Hepatic stellate cell (primary cell): Measurements from ENCODE around the gene CC2D1A.
A peak's percentile ranks its signal among the peaks of the same experiment; 100 is the strongest.

ENCODE experiments used
- DNase-seq: peaks from one replicate; pipeline ENCODE4 v3.0.0; 2011; ENCODE audit warnings: low spot score

The CC2D1A gene

DNA sequence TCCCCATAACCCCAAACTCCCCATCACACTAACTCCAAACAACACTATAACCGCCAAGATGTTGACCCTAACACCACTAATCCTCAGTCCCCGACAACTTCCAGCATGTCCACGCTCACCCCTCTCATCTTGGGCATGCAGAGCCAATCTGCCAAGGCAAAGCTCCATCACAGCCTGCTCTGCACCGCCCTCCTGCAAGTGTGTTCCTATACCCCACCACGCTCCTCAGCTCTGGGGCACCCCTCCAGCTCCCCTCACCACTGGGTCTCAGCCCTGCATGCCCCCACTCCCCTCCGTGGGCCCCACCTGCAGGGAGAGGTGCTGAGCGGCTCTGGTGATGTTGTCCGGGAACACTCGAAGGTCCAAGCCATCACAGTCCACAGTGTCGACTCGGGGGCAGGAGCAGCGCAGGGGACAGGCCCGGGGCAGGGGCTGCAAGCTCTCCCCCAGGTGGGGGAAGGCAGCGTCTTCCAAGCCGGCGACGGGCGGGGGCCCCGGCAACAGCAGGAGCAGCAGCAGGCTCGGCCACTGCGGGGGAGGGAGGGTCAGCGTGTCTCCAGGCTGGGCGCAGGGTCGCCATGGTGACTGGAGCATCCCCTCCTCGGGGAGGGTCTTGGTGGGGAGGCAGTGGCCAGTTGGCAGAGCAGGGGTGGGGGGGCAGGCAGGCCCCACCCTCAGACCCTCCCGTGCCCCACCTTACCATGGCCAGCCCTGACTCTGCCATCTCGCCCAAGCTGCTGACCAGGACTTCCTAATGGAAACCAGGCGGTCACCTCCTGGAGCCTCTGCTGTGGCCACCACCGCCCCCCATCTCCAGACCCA lies 31.7 kb downstream of the CC2D1A start:
- no peak for DNase-seq

- peak; percentile 91 for DNase-seq
Observed at GRCh38 chr19:13938301-13939064, 32.5 kb downstream of the CC2D1A start, which contains the start of gene PODNL1. TSS of gene PODNL1 (minus strand) at chr19:13938417. CDS start at chr19:13938181, 236 bp downstream.

DNA sequence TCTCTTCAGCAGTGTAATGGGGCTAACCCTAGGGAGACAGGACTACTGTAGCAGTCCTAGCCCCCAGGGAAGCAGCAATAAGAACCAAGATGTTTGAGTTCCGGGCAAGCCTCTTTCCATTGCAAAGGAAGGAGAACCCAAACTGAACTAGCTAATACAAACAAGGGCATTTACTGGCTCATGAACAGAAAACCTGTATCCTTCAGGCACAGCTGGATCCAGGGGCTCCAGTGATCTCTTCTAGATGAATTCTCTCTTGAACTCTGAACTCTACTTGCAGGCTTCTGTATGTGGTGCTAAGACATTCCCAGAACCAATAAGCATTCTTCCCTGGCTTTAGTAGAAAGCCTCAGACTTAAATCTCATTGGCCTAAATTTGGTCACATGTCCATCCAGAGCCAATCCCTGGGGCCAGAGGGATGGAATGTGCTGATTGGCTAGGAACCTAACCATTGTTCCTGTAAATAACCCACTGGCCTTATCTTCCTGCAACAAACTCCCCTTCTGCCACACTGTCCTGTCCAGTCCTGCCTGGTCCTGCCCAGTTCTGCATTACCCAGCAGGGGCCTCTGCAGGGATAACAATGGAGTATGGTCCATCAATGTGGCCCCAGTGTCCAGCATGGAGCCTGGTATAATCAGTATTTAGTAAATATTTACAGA lies 36.2 kb downstream of the CC2D1A start:
- no peak for DNase-seq

- DNase-seq = no peak
Observed at GRCh38 chr19:13946414-13946813, 40.4 kb downstream of the CC2D1A start.

DNA sequence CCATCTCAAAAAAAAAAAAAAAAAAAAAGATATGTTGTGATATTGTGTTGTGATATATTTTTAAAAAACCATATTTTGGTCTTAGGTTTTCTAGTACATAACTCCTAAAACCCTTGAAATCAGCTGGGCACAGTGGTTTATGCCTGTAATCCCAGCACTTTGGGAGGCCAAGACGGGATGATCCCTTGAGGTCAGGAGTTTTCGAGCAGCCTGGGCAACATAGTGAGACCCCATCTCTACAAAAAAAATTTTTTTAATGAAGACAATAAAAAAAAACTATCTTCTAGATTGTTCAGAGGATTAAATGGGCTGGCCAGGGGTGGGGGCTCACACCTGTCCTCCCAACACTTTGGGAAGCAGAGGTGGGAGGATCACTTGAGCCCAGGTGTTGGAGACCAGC lies 45.0 kb downstream of the CC2D1A start:
- DNase-seq = no peak

DNA sequence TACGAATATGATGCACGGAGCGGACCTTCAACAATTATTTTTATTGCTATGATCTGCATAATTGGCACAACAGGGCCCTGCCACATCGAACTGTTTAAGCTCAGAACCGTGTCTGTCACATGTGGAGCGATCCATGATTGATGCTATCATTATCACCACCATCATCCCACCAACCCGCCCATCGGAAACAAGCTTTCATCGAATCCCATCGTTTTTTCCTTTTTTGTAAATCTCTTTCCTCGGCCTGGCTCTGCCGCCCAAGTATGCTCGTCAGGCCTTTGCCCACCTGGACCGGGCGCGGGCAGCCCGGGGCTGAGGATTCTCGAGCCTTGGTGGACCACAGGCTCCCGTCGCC lies 45.8 kb downstream of the CC2D1A start:
- no peak for DNase-seq

DNA sequence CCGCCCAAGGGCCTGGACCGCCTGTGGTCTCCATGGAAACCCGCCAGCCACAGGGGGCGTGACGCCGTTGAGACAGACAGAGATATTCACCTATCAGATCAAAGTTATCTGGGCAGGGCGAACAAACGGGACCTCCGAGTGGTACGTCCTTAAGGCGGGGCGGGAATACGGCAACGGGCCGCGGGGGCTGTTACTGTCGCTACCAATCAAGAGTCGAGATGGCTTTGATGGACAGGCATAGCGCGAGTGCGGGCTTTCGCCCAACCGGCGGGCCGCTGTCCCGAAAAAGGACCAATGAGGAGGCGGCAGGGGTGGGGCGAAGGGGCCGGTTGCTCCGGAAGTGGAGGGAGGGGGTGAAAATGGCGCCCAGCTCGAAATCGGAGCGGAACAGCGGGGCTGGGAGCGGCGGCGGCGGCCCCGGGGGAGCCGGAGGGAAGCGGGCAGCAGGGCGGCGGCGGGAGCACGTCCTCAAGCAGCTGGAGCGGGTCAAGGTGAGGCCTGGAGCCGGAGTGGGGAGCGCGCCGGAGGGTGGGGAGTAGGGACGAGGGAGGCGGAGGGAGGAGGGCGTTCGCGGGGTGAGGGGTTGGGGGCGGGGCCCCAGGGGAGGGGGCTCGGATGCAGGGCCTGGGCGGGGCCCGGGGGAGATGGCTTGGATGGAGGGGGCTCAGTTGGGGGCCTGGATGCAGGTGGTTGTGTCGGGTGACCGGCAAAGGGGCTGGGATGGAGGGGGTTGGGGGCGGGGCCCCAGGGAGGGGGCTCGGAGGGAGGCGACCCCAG lies 46.3 kb downstream of the CC2D1A start, which contains the start of gene DCAF15:
Gene DCAF15, plus strand, starts transcription at position 356 of the 777 bp plus-strand sequence. Its CDS starts 4 bp downstream, at position 360.
- DNase-seq = peak; percentile 100

DNA sequence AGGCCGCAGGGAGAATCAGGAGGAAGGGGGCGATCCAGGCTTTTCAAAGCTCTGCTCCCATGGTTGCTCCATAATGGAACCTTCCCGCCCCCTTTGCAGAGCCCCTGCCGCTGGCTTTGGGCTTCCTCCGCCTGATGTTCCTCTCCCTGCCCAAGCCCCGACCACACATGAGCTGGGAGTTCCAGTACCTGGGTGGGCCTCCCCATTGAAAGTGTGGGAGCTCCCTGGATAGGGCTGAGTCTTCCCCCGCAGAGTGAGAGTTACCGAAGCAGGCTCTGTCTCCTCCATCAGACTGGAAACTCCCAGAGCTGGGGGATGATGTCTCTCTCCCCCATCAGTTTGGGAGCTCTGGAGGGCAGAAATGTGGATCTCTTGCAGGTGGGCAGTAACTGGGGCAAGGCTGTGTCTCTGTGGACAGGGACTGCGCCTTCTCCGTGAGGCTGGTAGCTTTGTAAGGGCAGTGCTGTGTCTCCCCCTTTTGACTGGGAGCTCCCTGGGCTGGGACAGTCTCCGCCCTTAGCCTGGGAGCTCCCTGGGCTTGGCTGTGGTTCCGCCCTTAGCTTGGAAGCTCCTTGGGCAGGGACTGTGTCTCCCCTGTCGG lies 47.0 kb downstream of the CC2D1A start:
- DNase-seq = peak; percentile 86

DNA sequence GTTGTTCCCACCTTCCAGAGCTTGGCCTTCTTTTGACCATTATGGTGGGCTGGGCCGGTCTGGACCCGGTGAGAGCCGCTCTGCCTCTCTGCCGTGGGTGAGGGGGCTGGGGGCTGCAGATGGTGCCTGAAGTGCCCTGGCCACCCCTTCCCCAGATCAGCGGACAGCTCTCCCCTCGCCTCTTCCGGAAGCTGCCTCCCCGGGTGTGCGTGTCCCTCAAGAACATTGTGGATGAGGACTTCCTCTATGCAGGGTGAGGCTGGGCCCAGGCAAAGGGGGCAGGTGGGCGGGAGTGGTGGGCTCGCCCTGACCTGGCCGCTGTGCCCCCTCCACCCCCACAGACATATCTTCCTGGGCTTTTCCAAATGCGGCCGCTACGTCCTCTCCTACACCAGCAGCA lies 48.2 kb downstream of the CC2D1A start:
- DNase-seq = no peak

GRCh38 chr19:13955662-13956364 lies 49.8 kb downstream of the CC2D1A start:
- DNase-seq = no peak

DNA sequence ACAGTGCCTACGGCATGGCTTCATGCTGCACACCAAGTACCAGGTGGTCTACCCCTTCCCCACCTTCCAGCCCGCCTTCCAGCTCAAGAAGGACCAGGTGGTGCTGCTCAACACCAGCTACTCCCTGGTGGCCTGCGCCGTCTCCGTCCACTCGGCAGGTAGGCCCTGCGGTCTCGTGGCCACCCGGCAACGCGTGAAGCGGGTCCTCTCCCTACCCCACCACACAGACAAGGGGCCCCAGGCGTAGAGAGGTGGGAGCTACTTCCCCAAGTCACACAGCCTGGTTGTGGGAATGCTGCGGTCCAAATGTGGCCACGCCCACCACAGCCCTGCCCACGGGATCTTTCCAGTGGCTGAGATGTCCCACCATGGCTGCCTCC lies 50.4 kb downstream of the CC2D1A start:
- no peak for DNase-seq

DNA sequence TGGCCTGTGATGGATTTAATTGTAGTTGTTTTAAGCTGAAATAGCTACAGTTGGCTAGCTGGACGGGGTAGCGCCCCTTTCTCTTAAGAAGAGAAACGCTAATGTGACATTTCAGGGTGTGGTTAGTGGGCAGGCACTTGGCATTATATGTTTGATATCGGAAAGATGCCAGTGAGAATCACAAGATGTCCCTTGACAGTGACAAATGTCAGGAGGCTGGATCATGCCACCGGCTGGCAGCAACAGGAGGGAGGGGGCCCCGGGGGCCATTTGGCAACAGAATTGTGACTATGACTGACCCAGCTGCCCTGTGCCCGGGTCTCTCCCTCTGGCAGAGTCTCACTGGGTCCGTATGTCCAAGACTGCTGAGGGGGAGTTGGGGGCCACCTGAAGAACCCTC lies 51.0 kb downstream of the CC2D1A start:
- DNase-seq = no peak

GRCh38 chr19:13958043-13958442 lies 52.0 kb downstream of the CC2D1A start:
- no peak for DNase-seq

GRCh38 chr19:13959141-13959961 lies 53.4 kb downstream of the CC2D1A start:
- DNase-seq = no peak

DNA sequence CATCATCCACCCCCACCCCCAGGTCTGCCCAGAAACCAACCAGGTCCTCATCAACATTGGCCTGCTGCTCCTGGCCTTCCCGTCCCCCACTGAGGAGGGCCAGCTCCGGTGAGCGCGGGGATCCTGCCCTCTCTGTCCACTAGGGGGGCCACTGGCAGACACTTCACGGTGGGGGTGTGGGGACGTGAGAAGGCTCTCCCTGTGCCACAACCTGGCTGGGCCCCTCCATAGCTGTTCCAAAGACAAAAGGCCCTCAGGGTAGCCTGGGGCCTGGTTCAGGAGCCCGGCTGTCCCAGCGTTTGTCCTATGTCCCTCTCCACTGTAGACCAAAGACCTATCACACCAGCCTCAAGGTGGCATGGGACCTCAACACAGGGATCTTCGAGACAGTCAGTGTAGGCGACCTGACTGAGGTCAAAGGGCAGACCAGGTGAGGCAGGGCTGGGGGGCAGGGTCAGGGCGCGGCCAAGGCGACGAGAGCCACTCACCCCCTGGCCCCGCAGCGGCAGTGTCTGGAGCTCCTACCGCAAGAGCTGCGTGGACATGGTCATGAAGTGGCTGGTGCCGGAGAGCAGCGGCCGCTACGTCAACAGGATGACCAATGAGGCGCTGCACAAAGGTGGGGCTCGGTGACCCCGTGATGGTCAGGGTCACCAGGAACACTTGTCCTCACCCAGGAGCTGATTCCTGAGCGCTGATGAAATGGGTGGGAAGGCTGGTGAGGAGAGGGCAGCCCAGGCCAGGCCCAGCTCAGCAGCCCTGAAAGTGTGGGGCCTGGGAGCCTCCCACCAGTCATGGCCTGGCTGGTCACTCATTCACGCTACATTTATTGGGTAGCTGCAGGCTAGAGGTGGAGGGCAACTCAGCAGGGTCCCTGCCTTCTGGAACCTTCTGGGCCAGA lies 54.2 kb downstream of the CC2D1A start:
- DNase-seq = no peak

DNA sequence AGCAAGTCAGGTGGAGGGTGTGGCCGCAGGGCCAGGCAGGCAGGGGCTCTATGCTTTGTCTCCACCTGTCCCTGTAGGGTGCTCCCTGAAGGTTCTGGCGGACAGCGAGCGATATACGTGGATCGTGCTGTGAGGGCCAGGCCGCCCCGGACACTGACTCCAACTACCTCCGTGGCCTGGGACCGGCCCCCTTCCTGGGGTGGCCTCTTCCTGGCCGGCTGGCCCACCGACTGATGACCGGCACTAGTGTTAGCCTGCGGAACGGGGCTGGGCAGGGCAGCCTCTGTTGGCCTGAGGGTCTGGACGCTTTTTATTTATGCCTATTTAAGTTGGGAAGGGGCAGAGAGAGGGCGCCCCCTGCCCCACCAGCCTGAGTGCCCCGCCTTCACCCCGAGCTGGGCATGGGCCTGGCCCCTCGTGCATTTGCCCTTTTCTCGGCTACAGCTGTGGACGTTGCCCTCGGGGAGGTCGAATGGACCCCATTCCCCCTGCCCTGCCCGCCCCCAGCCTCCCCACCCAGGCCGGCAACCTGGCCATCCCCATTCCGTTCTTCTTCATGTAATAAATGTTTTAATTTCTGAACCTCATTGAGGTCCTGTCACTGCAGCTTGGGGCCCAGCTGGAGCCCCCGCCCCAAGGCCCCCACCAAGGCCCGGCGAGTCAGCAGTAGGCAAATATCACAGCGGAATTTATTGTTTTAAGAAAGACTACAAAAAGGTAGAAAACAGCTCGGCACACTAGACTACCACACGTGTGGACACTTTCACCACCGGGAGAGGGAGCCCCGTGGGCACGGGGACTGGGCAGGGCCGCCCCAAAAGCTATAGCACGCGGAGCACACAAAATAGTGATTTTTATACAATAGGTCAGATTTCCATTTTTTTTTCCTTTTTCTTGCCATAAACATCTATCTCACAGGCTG lies 55.1 kb downstream of the CC2D1A start:
- DNase-seq = no peak

- DNase-seq = no peak
Observed at GRCh38 chr19:13961826-13962698, 56.1 kb downstream of the CC2D1A start.
